Cerebellar cortex (tissue), 1 donor: ENCODE measurements around the gene RIPPLY3.
"Not testable (repeated sequence)": the region's sequence is repeated elsewhere in the genome, so short reads cannot be mapped to it uniquely, and the experiment has no call there.

ENCODE experiments used
- DNase-seq: peaks from one replicate; pipeline ENCODE4 v3.0.0-alpha.2; 2015; ENCODE audit warnings: low spot score

Gene RIPPLY3

DNA sequence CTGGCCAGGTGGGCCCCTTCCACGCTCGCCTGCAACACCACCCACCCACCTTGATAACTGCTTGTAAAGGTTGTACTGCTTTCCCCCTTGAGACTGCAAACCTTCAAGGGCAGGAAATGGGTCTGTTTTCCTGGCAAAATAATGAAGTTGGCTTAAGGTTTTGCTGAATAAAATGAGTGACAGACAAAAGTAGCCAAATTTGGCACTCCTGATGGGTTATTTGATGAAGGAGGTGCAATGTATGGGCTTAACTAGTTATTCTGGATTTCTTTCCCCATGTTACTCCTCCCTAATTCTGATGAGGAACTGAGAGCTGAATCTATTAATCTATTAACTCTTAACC lies 25.5 kb upstream of the RIPPLY3 start:
- no peak for DNase-seq

DNA sequence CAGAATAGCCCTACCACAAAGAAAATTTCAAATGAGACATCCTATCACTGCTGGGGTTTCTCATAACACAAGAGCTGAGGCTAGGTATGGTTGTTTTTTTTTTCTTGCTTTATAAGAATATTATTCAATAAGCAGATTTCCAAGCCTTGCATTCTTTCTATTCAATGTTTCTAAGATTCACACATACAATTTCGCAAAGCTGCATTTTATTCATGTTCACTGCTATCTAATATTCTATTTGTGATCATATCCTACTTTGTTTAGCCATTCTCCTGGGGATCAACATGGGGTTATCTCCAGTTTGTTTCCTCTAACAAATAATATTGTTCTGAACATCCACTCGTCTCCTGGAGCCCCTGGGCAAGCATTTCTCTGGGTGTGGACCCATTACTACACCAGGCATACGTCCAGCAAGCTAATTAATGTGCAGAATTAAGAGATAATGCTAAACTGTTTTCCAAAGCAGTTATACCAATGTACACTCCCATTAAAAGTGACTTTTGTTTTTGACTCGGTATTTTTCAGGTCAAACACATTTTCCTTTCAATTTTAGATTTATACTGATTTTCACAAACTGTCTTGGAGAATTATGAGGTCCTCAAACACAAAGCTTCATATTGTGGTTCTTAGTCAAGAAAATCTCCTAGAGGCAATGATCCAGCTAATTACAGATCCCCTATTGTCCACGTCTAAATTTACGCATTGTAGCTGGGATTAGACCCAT lies 24.4 kb upstream of the RIPPLY3 start:
- DNase-seq = no peak

DNA sequence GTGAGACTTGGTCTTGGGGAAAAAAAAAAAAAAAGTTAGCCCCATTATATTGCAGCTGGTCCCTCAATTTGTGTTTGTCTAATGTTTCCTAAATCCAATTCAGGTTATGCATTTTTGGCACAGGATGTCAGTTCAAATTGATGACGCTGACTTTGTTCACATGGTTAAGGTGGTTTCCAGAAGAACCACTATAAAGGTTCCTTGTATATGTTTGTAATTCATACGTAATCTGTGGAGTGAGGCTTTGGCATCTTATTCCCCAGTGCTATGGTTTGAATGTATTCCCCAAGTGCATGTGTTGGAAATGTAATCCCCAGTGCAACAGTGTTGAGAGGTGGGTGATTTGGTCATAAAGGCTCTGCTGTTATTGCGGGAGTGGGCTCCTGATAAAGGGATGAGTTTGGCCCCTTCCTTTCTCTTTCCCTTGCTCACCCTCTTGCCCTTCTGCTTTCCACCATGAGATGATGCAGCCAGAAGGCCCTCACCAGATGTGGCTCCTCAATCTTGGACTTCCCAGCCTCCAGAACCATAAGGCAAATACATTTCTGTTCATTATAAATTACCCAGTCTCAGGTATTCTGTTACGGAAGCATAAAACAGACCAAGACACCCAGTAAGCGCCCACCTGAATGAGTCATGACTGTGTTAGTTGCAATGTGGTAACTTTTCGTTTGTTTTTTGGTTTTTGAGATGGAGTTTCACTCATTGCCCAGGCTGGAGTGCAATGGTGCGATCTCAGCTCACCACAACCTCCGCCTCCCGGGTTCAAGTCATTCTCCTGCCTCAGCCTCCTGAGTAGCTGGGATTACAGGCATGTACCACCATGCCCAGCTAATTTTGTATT lies 20.5 kb upstream of the RIPPLY3 start:
- no peak for DNase-seq

DNA sequence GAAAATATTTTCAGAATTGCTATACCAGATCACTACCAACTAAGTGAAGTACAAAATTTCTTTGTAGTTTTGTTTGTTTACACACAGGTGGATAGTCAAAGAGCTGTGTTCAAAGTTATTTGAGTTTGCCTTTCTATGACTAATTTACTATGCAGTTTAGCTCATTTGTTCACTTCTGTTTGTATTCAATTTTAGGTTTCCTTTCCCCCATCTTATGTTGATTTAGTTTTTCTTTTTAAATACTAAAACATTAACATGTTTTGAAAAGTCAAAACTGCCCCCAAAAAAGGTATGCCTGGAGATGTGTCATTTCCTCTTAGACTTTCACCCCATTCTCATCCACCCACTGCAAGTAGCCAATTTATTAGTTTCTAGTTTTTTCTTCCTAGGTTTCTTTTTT lies 18.7 kb upstream of the RIPPLY3 start:
- DNase-seq = no peak

DNA sequence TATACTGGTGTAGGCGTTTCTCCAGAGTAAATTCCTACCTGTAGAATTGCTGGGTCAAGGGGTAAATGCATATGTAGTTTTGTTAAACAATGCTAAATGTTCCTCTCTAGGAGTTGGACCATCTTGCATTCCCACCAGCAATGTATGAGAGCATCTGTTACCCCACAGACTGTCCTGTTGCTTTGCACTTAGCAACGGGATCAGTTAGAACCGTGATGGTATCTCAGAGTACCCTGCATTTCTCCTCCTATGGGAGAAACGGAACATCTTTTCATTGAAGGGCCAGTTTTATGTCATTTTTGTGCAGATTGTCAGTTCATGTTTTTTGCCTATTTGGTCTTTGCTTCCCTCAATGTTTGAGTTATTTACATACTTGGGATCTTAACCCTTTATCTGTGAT lies 18.0 kb upstream of the RIPPLY3 start:
- no peak for DNase-seq

DNA sequence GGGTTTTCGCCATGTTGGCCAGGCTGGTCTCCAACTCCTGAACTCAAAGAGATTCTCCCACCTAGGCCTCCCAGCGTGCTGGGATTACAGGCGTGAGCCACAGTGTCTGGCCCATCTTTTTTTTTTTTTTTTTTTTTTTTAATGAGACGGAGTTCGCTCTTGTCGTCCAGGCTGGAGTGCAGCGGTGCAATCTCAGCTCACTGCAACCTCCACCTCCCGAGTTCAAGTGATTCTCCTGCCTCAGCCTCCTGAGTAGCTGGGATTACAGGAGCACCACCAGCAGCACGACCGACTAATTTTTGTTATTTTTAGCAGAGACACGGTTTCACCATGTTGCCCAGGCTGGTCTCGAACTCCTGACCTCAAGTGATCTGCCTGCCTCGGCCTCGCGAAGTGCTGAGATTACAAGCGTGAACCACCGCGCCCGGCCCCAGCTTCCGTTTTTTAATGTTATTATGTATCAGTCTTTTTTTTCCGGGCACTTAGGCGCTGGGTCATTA lies 17.3 kb upstream of the RIPPLY3 start:
- DNase-seq = not testable (repeated sequence)

DNA sequence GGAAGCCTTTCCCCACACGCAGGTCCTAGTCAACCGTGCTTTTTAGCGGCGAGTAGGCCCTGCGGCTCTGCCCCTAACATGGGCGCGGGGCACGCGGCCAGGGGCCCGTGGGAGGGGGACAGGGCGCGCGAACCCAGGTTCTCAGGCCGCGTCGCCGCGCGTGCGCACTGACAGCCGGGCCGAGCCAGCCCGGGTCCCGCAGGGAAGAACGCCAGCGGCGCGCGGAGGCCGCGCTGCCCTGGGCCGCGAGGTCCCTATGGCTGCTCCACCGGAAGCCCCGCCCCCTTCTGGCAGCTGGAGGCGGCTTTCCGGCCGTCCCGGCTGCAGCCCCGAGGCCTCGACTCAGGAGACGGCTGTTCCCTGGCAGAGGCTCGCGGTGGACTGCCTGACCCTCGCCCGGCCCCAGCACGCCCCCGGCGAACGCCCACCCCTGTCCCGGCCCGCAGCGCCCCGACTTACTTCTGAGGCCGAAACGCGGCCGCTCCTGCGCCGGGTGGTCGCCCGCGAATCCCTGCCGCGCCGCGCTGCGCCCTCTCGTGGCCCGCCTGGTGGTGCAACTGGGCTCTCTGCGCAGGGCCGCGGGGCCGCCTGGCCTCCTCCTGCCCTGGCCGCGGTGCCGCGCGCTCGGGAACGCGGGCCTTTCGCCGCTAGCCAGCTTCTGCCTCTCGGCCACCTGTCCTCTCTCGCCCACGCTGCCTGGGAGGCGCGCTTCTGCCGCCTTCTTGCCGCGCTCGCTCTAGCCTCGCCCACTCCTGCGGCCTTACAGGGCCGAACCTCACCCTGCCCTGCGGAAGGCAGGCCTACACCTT lies 16.6 kb upstream of the RIPPLY3 start:
- peak; percentile 83 for DNase-seq

DNA sequence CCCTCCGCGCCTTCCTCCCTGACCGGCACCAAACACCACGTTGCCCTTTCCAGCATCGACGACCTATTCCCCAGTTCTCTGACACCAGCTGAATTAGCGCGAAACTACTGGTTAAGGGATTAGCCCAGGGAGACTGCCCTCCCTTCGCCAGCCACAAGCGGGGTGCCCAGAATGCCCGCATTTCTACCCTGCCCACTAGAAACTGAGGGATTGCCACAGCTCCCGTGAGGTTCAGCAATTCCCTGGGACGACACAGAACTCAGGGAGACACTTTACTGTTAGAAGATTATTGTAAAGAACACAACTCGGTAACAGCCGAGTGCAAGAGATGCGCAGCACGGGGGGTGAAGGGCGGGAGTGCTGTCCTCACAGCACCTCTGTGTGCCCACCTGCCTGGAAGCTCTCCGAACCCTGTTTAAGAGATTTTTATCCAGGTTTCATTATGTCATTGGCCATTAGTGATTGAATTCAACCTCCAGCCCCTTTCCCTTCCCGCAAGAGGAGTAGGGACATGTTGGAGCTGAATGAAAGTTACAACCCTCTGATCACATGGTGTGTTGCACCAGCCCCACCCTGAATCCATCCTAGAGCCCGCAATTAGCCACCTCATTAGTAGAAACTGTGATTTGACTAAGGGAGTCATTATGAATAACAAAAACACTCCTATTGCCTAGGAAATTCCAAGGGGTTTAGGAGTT lies 15.8 kb upstream of the RIPPLY3 start:
- no peak for DNase-seq

DNA sequence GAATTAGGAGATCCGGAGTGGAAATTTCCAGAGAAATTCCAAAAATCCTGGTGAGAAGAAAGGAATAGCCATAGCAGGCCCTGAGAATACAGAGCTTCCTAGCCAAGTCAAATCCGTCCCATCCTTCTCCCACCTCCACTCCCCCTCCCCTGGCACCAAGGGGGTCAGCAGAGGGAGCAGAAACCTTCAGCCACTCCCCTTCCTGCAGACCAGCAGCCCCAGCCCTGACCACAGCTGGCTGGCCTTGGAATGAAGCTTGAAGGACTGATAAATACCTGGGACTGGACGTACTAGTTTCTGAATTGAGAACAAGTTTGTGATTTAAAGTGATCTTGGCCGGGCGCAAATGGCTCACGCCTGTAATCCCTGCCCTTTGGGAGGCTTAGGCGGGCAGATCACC lies 13.8 kb upstream of the RIPPLY3 start:
- no peak for DNase-seq

DNA sequence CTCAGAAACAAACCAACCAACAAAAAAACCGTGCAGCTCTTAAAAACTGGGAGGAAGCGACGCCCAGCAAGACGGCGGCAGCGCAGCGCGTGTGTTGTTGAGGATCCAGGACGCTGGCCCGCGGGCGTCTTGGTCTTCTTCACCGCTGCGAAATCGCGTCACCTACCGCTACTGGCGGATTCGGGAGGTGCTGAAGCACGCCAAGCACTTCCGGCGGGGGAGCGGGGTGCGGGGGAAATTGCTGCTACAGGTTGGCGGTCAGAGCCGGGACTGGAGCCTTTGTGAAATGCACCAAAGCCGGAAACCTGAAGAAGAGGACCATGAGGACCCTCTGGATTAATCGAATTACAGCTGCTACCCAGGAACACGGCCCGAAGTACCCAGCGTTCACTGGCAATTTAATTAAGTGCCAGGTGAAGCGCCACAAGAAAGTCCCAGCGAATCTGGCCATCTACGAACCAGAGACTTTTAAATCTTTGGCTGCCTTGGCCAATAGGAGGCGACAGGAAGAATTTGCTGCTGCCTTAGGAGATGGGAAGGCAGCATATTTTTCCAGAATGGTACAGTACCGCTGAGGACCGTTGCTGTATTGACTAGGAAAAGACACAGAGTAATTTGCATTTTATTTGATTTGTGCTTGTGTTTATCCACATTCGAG lies 11.9 kb upstream of the RIPPLY3 start:
- DNase-seq = no peak

DNA sequence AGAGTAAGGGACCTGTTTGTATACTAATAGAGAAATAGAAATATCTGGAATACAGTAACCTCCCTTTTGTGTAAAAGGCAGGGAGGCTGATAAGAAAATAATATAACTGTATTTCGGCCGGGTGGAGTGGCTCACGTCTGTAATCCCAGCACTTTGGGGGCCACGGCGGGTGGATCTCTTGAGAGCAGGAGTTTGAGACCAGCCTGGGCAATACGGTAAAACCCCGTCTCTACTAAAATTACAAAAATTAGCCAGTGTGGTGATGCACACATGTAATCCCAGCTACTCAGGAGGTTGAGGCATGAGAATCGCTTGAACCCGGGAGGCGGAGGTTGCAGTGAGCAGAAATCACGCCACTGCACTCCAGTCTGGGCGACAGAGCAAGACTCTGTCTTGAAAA lies 11.2 kb upstream of the RIPPLY3 start:
- not testable (repeated sequence) for DNase-seq

DNA sequence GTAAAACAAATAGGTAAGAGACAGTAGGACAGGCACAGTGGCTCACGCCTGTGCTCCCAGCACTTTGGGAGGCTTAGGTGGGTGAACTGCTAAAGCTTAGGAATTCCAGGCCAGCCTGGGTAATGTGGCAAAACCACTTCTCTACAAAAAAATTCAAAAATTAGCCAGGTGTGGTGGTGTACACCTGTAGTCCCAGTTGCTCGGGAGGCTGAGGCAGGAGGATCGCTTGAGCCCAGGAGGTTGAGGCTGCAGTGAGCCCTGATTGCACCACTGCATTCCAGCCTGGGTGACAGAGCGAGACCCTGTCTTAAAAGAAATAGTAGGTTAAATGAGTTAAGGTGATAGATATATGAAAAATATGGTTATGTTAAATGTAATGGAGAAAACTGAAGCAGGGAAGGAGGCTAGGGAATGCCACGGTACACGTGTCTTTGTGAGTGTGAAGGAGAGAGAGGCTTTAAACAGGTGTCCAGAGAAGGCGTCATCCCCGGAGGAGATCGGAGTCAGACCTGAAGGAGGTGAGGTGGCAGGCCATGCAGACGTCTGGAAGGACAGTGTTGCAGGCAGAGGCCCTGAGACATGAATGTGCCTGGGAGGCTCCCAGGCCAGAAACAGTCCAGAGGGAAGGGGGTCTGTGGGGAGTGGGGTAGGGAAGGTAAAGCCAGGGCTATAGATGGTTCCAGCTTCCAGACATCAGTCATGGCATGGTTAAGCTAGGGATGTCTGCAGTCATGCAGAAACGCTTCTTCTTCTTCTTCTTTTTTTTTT lies 7.2 kb upstream of the RIPPLY3 start:
- no peak for DNase-seq

DNA sequence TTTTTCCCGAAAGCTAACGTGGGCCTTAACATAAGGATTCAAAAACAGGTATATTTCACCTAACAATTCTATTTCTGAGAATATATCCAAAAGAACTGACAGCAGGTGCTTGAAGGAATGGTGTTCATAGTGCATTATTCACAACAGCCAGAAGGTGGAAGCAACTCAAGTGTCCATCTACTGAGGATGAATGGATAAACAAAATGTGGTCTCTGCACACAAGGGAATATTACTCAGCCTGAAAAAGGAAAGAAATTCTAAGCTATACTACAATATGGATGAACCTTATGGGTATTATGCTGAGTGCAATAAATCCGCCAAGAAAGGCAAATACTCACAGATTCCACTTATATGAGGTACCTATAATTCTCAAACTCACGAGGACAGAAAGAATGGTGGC lies 6.1 kb upstream of the RIPPLY3 start:
- DNase-seq = no peak

DNA sequence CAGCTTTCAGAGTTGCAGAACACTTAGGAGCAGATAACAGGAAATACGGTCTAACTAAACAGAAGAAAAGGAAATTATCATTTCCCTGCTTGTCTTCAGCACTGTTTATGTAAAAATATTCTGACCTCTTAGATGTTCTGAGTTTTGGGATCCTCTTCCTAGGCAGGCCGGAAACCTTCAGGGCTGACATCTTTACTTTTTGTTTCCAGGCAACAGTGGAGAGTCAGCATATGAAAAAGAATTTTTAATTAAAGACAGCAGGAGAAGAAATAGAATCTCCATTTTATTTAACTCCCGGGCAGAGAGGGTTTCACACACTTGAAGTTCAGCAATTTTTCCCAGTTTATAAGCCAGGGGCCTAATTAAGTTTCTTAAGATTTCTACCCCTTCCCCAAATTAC lies 5.1 kb upstream of the RIPPLY3 start:
- no peak for DNase-seq

DNA sequence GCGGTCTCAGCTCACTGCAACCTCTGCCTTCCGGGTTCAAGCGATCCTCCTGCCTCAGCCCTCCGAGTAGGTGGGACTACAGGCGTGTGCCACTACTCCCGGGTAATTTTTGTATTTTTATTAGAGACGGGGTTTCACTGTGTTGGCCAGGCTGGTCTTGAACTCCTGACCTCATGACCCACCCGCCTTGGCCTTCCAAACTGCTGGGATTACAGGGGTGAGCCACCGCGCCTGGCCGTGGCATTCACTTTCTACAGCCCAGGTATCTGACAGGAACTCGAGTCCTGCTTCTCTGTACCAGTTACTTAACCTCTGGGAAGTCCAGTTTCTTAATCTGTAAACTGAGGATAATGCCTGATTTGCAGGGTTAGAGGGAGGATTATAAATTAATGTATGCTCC lies 3.7 kb upstream of the RIPPLY3 start:
- not testable (repeated sequence) for DNase-seq

DNA sequence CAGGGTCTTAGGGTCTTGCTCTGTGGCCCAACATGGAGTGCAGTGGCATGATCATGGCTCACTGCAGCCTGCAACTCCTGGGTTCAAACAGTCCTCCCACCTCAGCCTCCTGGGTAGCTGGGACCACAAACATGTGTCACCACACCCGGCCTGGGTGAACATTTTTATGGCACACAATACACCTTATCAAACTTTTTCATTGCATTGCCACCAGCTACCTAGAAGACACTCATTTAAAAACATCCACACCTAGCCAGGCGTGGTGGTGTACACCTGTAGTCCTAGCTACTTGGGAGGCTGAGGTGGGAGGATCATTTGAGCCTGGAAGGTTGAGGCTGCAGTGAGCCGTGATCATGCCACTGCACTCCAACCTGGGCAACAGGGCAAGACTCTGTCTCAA lies 2.6 kb upstream of the RIPPLY3 start:
- DNase-seq = not testable (repeated sequence)

DNA sequence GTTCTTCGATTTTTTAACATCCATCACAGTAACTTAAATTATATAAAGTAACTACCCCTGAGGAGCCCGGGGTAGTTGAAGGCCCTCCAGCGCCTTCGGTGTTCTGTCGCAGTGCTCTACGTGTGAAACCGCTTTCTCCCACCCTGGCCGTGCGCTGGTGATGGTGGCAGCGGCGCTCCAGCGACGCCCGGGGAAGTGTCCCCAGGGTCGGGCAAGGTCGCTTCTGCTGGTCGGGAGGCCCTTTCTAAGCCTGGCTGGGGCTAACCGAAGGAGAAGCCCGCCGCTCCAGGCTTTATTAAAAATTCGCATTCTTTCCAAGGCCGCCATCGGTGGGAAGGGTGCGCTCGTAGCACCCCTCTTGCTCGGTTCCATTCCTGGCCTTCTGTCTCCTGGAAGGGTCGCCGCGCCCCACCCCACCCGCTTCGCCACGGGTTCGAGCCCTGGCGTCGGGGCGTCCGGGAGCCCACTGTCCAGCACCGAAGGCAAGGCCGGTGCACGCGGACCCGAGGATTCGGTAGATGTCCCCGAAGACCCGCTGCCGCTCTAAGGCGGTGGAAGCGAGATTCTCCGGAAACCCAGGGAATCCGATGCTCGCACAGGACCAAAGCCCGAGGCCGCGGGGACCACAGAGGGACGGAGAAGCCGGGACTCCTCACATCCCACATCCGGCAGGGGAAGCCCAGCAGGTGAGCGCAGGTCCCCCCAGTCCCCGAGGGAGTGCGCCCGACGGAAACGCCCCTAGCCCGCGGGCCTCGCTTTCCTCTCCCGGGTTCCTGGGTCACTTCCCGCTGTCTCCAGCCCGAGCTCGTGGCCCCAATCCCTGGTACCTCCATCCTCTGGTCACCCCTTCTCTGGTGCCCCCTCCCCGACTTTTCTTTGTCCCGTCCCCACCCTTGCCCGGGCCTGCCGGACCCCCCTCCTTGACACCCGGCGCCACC lies 685 bp upstream of the RIPPLY3 start:
- DNase-seq = no peak

DNA sequence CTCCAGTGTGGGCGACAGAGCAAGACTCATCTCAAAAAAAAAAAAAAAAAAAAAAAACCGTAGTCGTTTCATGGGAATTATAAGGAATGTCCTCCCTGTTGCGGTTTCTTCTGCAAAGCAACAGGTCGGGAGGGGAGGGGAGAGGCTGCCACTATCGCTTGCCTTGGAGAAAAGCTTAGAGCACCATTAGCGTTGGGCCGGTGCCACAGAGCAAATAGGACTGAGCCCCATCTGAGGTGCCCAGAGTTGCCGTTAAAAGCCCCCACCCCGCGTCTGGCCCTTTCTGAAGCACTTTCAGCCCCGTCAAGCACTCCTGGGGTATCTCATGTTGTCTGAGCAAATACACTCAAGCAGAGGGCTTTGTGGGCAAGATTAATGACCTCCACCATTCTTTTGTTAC lies 2.2 kb downstream of the RIPPLY3 start:
- DNase-seq = no peak

DNA sequence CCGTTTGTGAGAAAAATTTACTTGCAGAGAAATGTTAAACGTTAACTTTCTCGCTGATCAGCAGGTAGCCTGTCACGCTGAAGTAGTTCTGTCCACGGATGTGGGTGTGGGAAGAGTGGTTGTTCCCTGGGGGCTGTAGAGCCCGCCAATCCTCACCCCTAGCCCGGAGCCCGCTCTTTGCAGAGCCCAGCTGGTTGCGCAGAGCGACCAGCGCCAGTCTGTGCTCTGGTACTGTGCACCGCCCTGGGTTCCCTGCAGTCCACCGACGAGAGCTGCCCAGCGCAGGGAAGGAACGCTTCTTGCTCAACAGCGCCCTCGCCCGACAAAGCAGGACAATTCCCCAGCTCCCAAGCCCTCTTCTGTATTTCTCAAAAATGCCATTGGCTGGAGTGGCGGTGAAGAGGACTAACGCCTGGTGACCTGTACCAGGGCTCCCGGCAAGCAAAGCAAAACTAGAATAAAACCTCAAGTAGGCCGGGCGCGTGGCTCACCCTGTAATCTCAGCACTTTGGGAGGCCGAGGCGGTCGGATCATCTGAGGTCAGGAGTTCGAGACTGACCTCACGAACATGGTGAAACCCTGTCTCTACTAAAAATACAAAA lies 3.3 kb downstream of the RIPPLY3 start:
- DNase-seq = peak; percentile 86
